Upper lobe of left lung (tissue), 6 donors: ENCODE results near the gene PXDN. TPM values are rescaled to one million over a fixed set of nuclear protein-coding genes. Genes with fewer than 3 reads are reported as not detected.

Experiments used
- ATAC-seq, 2 donors: fragments of 200-7000 bp; cut with Tn5 transposase; one replicate each; pipeline ENCODE4 v1.9.1; 2022; ENCODE audit warnings: mild to moderate bottlenecking in 2 of 2, moderate library complexity in 2 of 2; ENCODE audit not compliant: low FRiP score in 2 of 2
- DNase-seq, 2 donors: peaks; one replicate each; pipeline ENCODE4 v3.0.0-alpha.2; 2019 to 2020
- H3K27ac ChIP-seq, 4 donors: fragments of 200-600 bp; sonication (generic); one replicate each; pipeline ENCODE4 v1.5.1; 2016 to 2019
- H3K27me3 ChIP-seq, 4 donors: fragments of 200-600 bp; sonication (generic); one replicate each; pipeline ENCODE4 v1.5.1; 2017 to 2019
- H3K36me3 ChIP-seq, 4 donors: fragments of 200-600 bp; sonication (generic); one replicate each; pipeline ENCODE4 v1.5.1; 2016 to 2019
- H3K4me1 ChIP-seq, 4 donors: fragments of 200-600 bp; sonication (generic); one replicate each; pipeline ENCODE4 v1.5.1; 2018 to 2019
- H3K4me3 ChIP-seq, 4 donors: fragments of 200-600 bp; sonication (generic); one replicate each; pipeline ENCODE4 v1.5.1; 2017 to 2019; ENCODE audit warnings: mild to moderate bottlenecking in 2 of 4, moderate library complexity in 1 of 4
- H3K9me3 ChIP-seq, 4 donors: fragments of 200-600 bp; sonication (generic); one replicate each; pipeline ENCODE4 v1.5.1; 2018 to 2019
- EP300 ChIP-seq, 4 donors: sonication (generic); formaldehyde crosslinking; IDR thresholded peaks; one replicate each; pipeline ENCODE4 v1.5.1; 2017; ENCODE audit warnings: antibody characterized with exemption in 4 of 4, control low read depth in 2 of 4
- POLR2A ChIP-seq, 4 donors: fragments of 450-650 bp; IDR thresholded peaks; one replicate each; pipeline ENCODE4 v1.5.1; 2016 to 2017; ENCODE audit warnings: antibody characterized with exemption in 4 of 4, mild to moderate bottlenecking in 2 of 4
- POLR2AphosphoS5 ChIP-seq, 2 donors: sonication (generic); formaldehyde crosslinking; IDR thresholded peaks; one replicate each; pipeline ENCODE4 v1.5.1; 2017; ENCODE audit warnings: antibody characterized with exemption in 2 of 2
- WGBS, 2 donors: methylation state at CpG; one replicate each; pipeline ENCODE4 v1.1.5; 2017 to 2018; 5-methylcytosine and 5-hydroxymethylcytosine counted together
- total RNA-seq, 6 donors: library from RNA; depleted of rRNA in 4 of 6; stranded (reverse); fragments of >200 nt in 4 of 6; gene quantifications; one replicate each; pipeline versions ENCODE4 v1.1.0 to v1.2.1, GENCODE V29; 2016 to 2021
- TF ChIP-seq, protein P1 (sequence below), 6 experiments: fragments of 450-650 bp in 4 of 6; fragments of 200-600 bp in 2 of 6; sonication (generic) in 2 of 6; IDR thresholded peaks; one replicate each; pipeline ENCODE4 v1.5.1; 2016 to 2019; ENCODE audit warnings: antibody characterized with exemption in 6 of 6
- donor health status: DM: no; HTN: no; CAD: no; lungs with moderate emphysema.
- donor health status: DM: no; HTN: yes; CAD: no; lungs with severe emphysema.

PXDN gene
- total RNA-seq, 6 donors from 2014 or later = 20.8 to 65.6 (median 38.5) TPM

DNA sequence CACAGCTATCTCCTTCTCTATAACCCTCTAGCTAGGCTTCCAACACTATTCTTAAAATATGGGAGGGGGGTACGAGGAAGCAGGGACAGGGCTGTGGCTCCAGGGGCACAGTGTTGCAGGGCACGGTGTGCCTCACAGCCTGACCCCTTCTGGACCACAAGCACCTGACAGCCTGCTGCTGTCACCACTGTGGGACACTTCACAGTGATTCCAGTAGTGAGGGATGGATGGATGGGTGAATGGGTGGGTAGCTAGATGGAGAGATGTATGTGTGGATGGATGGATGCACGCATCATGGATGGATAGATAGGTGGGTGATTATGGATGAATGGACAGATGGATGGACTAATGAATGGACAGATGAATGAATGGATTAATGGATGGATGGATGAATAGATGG lies 21.6 kb downstream of the PXDN start:
- Histone ChIP-seq H3K4me3 (no peak overlapping the region), H3K27me3 (no peaks in the 10 kb centered on the region), H3K27ac (peak overlapping the region in 2 of 4 donors; percentile 79 to 87), H3K9me3 (no peaks in the 10 kb centered on the region), H3K36me3 (no peaks in the 10 kb centered on the region), H3K4me1 (peaks cover 13 to 26% (median 19%) of the 10 kb centered on the region in 4 donors)
- ATAC-seq (no peak), DNase-seq (no peak)
- TF ChIP-seq POLR2A (IDR thresholded peaks at IDR 0.05) (no peak), POLR2AphosphoS5 (IDR thresholded peaks at IDR 0.05) (no peak), EP300 (IDR thresholded peaks at IDR 0.05) (no peak)
- TF ChIP-seq, protein P1, sequence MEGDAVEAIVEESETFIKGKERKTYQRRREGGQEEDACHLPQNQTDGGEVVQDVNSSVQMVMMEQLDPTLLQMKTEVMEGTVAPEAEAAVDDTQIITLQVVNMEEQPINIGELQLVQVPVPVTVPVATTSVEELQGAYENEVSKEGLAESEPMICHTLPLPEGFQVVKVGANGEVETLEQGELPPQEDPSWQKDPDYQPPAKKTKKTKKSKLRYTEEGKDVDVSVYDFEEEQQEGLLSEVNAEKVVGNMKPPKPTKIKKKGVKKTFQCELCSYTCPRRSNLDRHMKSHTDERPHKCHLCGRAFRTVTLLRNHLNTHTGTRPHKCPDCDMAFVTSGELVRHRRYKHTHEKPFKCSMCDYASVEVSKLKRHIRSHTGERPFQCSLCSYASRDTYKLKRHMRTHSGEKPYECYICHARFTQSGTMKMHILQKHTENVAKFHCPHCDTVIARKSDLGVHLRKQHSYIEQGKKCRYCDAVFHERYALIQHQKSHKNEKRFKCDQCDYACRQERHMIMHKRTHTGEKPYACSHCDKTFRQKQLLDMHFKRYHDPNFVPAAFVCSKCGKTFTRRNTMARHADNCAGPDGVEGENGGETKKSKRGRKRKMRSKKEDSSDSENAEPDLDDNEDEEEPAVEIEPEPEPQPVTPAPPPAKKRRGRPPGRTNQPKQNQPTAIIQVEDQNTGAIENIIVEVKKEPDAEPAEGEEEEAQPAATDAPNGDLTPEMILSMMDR (IDR thresholded peaks at IDR 0.05) = no peak
- 91 to 95% methylated on average over 3 of the region's 3 CpGs for WGBS, 2 donors

DNA sequence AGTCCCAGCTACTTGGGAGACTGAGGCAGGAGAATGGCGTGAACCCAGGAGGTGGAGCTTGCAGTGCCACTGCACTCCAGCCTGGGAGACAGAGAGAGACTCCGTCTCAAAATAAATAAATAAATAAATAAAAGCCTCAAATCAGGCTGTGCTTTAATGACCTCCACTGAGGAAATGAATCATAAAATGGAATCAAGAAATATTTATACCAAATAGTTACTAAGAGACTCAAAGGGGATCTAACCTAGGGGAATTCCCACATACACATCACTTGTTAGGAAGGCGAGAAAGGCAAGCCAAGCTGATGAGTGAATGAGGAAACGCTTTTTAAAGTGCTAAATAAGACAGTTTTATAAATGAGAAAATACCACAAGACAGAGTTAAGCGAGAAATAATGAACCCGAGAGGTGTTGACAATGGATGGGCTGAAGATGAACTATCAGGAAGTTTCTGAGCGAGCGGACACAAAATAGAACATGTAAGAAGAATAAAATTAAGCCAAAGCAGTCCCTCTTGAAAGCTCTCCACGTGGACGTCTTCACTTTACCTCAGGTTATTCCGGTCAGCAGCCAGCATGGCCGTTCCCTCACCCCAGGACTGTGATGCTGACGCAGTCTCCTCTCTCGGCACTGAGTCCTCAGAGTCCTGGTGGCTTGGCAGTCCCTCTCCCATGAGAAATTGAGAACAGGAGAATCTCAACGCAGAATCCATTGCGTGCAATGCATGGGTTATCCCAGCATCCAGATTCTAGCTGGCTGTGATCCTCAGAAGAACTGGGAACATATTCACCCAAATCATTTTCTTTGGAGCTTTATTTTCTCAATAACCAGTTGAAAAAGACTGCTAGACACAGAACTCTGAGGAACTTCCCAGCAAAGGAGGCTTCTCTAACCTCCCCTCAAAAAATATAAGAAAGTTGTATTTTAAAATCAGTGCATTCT lies 22.3 kb downstream of the PXDN start:
- Histone ChIP-seq H3K9me3 (no peaks in the 10 kb centered on the region), H3K27ac (peak overlapping the region; percentile 70 to 87 (median 82)), H3K27me3 (no peaks in the 10 kb centered on the region), H3K4me3 (no peak overlapping the region), H3K4me1 (peaks cover 13 to 24% (median 17%) of the 10 kb centered on the region in 4 donors), H3K36me3 (no peaks in the 10 kb centered on the region)
- WGBS, 2 donors = 73 to 80% methylated on average over 16 of the region's 16 CpGs
- ATAC-seq (peak in 1 of 2 donors; percentile 80), DNase-seq (no peak)
- TF ChIP-seq, protein P1 (IDR thresholded peaks at IDR 0.05) = no peak
- no peak for TF ChIP-seq POLR2A (IDR thresholded peaks at IDR 0.05)

DNA sequence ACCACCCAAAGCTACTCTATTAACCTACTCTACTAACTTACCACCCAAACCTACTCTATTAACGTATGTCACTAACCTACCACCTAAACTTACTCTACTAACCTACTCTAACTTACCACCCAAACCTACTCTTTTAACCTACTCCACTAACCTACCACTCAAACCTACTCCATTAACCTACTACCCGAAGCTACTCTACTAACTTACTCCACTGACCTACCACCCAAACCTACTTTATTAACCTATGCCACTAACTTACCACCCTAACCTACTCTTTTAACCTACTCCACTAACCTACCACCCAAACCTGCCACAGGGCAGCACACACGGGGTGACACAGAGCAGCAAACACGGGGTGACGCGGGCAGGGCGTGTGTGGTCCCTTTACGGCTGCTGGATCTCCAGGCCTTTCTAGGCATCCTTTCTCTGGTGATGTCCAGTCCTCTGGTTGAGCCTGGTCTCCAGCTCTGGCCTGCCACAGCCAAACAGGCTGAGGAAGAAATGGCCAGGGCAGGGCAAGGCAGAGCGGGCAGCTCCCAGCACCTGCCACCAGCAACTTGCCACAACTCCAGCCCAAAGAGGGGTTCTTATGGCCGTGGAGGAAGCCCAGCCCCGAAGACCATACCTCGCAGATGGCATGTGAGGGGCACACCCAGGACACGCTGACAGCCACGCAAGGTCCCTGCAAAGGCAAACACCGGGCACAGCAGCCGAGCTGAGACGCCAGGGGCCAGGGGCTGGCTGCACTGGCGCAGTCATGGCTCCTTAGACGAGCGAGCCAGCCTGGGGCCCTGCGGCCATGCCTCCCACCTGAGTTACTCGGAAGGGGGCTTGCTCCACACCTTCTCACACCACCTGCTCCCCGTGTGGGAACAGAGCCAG lies 25.7 kb downstream of the PXDN start:
- 95 to 98% methylated on average over 15 to 22 of the region's 23 CpGs for WGBS, 2 donors
- TF ChIP-seq EP300 (IDR thresholded peaks at IDR 0.05) = no peak
- no peak for TF ChIP-seq POLR2A (IDR thresholded peaks at IDR 0.05)
- TF ChIP-seq, protein P1 (IDR thresholded peaks at IDR 0.05) = no peak
- no peak for TF ChIP-seq POLR2AphosphoS5 (IDR thresholded peaks at IDR 0.05)

DNA sequence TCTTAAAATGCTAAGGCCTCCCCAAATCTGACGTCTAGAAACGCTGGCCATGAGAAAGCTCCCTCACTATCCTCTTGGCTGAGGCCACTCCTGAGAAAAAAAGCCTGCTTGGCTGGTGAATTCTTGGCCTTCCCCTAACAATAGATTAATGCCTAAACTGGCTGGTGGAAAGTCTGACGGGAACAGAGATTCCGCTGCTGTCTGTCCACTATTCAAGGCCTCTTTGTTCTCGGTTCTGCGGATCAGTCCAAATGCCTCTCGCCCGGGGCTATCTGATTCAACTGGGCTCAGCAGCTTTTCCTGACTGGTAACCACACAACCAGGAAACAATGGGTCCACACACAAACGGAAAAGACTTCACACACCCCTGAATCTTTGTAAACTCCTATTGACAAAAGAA lies 27.2 kb downstream of the PXDN start:
- ATAC-seq (no peak), DNase-seq (no peak)
- 54 to 71% methylated on average over 9 of the region's 9 CpGs for WGBS, 2 donors

More for the DNA sequence above, 25.7 kb downstream of the PXDN start:
- Histone ChIP-seq H3K36me3 (no peaks in the 10 kb centered on the region), H3K27ac (peak overlapping the region in 2 of 4 donors; percentile 29 to 43), H3K4me1 (peaks cover 23 to 39% (median 32%) of the 10 kb centered on the region in 4 donors), H3K27me3 (no peaks in the 10 kb centered on the region), H3K9me3 (no peaks in the 10 kb centered on the region), H3K4me3 (no peak overlapping the region)
- ATAC-seq (no peak), DNase-seq (peak in 1 of 2 donors; percentile 66)

More for the DNA sequence above, 27.2 kb downstream of the PXDN start:
- Histone ChIP-seq H3K4me1 (peaks cover 23 to 35% (median 31%) of the 10 kb centered on the region in 4 donors), H3K4me3 (no peak overlapping the region), H3K9me3 (no peaks in the 10 kb centered on the region), H3K27me3 (no peaks in the 10 kb centered on the region), H3K36me3 (no peaks in the 10 kb centered on the region), H3K27ac (peak overlapping the region; percentile 31 to 67 (median 50))
- TF ChIP-seq EP300 (IDR thresholded peaks at IDR 0.05) (no peak), POLR2A (IDR thresholded peaks at IDR 0.05) (no peak), POLR2AphosphoS5 (IDR thresholded peaks at IDR 0.05) (peak in 1 of 2 donors; percentile 45)
- TF ChIP-seq, protein P1 (IDR thresholded peaks at IDR 0.05) = no peak
